Forelimb muscle (tissue), 1 donor: ENCODE data around the gene DNM1. TPM values are rescaled to one million over a fixed set of nuclear protein-coding genes. Genes with fewer than 3 reads are reported as not detected.
"Not testable (repeated sequence)": the region's sequence is repeated elsewhere in the genome, so short reads cannot be mapped to it uniquely, and the experiment has no call there.

Experiments
- DNase-seq: peaks from one replicate; pipeline ENCODE4 v3.0.0-alpha.2; 2013; ENCODE audit warnings: low read depth
- polyA plus RNA-seq: library from polyadenylated mRNA; unstranded; fragments of 120-200 nt; gene quantifications from one replicate; pipeline ENCODE4 v1.2.1, GENCODE V29; 2013; ENCODE audit not compliant: insufficient read length

DNM1 gene
- polyA plus RNA-seq, 1 donor = 53.3 TPM

DNA sequence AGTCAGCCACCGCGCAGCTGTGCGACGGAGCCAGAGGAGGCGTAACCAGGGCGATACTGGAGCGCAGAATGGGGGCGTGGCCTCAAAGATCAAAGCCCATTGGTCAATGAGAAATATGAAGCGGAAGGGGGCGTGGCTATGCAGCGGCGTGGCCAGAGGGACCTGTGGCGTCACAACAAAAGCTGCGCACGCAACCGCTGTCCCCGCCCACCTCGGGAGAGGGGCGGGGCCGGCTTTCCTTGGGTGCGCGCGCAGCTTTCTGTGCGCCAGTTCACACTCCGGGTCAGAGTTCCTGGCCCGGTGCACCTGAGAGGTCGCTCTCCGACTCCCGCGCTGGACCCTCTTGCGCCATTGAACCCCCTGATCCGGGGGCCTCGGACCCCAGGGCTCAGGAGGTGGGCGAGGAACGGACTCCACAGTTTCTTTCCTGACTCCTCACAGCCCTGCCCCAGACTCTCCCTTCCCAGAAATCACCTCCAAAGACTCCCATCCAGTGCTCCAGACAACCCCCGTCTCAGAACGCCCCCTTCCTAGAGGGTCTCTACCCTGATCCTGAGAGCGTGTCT, 72.9 kb downstream of the DNM1 start, which contains the start of gene SWI5:
Gene SWI5 (plus strand): TSS at position 269 of the 566 bp plus-strand sequence.
- peak; percentile 98 for DNase-seq

DNA sequence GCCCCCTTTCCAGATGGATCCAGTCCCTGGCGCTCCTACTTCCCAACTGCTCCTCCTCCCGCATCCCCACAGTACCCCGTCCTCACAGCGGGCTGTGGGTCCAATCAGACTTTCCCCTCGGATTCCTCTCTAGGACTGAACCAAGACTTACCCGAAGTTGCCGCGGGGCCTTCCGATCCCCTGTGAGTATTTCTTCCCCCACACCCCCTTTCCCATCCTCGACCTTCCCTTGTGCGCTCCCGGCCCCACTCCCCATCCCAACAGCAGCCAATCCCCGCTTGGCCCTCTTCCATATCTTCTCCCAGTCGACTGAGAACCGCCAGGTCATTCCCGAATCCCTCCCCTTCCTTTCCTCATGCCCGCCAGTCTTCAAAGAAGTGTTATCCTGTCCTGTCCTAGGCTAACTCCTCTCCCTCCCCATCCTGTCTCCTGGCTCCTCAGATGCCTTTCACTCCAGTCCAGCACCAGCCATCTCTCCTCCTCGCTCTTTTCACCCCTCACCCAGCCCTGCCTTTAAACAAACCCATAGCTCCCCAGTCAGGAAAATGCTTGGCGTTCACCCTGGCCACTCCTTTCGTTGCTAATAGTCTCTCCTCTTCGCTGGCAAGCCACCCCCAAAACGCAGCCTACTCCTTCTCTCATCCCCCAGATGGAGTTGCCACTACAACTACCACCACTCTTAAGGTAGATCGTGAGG, 73.5 kb downstream of the DNM1 start:
- DNase-seq = peak; percentile 17

DNA sequence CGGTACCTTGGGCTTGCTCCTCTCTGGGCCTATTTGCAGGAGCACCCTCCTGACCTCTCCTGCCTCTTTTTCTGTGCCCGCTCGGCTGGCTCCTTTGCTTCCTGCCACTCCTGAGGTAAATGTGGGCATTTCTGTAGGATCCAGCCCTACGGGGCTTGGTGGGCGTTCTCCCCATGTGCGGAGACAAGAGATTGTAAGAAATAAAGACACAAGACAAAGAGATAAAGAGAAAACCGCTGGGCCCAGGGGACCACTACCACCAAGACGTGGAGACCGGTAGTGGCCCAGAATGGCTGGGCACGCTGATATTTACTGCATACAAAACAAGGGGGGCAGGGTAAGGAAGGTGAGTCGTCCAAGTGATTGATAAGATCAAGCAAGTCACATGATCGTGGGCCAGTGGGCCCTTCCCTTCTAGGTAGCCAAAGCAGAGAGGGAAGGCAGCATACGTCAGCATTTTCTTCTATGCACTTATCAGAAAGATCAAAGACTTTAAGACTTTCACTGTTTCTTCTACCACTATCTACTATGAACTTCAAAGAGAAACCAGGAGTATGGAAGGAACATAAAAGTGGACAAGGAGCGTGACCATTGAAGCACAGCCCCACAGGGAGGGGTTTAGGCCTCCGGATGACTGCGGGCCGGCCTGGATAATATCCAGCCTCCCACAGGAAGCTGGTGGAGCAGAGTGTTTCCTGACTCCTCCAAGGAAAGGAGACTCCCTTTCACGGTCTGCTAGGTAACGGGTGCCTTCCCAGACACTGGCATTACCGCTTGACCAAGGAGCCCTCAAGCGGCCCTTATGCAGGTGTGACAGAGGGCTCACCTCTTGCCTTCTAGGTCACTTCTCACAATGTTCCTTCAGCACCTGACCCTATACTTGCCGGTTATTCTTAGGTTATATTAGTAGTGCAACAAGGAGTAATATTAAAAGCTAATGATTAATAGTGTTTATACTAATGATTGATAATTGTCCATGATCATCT, 76.2 kb downstream of the DNM1 start:
- DNase-seq = not testable (repeated sequence)

DNA sequence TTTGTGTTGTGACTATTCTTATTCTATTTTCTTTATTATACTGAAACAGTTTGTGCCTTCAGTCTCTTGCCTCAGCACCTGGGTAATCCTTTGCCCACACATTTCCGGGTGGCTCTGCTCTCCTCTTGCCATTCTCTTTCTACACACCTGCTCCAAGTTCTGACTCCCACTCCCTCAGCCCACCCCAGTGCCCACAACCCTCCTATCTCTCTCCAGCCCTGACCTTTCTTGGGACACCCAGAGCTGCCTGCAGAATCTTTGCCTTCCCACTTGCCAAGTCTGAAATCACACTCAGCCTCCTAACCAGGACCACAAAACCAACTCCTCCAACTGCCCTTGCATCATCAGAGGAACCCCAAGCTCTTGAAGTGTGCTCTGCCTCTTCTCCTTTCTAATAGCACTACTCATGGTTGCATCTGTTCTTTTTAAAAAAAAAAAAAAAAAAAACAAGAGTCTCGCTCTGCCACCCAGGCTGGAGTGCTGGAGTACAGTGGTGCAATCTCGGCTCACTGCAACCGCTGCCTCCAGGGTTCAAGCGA, 77.0 kb downstream of the DNM1 start:
- DNase-seq = no peak

DNA sequence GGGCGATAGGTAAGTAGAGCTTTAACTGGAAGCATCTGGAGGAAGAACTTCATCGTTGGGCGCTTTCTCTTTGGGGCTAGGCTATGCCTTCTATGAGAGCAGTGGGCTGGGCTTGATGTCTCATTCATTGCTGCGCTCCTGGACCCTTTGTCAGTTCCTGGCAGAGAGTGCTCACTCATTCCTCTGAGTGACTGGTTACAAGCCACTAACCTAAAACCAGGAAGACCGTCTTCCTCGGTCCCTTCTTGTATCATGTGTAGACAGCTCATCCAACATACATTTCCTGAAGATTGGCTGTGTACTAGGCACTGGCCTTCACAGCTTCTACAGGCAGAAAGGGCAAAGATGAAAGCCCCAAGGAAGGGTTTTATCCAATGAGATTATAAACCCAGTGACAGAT, 79.3 kb downstream of the DNM1 start:
- DNase-seq = no peak

DNA sequence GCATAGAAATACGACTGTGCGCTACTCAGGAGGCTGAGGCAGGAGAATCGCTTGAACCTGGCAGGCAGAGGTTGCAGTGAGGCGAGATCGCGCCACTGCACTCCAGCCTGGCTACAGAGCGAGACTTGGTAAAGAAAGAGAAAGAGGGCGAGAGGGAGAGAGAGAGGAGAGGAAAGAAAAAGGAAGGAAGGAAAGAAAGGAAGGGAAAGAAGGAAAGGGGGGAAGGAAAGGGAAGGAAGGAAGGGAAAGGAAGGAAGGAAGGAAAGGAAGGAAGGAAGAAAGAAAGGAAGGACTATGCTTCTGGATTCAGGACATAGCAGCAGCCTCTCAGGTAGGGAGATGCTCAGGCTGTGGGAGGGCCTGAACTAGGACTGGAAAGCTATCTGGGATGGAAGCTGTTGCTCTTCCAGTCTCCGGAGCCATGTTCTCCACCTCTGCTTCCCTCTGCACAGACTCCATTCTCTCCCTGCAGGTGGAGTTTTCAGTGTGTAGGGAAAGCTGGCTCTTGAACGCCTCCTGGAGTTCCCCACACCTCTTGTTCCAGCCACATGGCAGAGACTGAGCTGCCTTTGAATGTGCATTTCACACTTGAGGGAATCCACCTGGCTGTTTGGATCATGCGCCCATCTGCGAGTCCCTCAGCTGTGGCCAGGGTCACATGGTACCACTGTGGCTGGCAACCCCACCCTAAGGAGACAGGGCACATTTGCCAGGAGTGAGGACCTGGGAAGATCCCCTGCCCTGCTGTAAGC, 82.0 kb downstream of the DNM1 start:
- DNase-seq = no peak

DNA sequence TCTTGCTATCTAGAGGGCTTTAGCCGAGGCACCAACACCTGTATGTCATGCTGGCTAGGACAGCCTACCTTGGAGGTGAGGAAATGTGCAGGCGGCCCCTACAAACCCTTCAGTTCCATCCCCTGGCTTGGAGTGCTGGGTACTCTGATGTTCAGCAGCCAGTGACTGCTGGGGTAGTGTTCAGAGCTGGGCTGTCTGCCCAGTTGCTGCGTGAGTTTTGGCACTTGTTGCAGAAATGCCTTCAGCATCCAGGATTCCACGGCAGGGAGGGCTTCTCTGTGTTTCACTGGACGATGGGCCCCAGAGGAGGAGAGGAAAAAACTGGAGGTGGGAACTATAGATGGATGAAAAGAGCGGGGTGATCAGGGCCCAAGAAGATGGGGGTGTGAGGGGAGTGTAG, 83.3 kb downstream of the DNM1 start:
- DNase-seq = no peak

DNA sequence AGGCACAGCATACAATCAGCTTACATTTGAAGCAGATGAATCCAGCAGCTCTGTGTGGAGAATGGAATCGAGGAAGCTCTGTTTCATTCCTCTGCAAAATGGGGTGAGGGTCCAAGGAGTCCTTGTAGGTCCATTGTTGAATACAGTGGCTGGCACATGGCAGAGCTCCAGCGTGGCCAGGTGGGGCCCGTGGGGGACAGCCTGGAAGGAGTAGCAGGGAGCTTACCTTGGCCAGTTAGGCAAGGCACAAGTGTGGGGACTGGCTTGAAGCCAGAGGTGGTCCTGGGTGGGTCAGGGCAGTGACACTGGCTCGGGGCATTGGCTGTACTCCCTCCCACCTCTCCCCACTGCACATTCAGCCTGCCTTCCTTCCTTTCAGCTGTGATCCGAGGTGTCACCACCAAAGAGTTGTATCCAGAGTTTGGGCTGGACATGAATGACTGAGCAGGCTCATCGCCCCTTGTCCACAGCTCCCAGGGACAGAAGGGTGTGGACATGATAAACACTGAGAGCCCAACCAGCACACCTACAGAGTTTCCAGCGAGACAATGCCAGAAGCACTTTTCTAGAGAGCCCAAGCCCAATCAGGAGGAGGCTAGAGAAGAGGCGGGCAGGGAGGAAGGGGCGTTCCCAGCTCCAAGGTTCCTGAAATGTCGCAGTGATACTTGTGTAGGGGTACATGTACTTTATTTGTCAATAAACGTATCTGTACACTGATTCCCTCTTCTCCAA, 85.3 kb downstream of the DNM1 start:
- DNase-seq = no peak

DNA sequence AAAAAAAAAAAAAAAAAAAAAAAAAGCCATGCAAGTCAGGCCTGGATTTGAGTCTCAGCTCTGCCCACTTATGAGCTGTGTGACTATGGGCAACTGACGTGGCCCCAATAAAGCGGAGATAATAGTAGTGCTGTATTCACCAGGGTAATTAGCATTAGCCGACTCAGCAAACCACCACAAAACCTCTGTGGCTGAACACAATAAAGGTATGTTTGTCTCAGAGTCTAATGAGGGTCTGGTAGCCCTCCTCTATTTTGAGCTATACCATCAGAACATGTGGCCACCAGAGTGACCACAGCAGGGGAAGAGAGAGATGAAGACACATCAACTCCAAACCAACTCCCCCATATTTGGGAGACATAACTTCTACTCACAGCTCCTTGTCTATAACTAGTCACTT, 88.8 kb downstream of the DNM1 start:
- no peak for DNase-seq

DNA sequence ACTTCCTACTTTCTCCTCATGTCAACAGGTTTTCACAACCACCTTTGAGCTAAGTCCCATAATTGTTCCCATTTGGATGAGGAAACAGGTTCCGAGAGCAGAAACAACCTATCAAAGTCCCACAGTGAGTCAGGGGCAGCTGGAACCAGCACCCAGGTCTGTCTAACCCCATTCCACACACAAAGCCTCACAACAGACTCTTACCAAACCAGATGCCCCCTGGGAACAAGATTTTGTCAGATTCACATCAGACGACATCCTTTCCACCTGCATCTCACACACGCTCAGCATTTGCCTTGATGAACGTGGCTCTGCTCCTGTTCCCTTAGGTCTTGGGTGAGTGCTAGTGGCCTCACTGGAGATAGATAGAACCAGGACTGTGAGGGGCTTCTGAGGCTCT, 89.9 kb downstream of the DNM1 start:
- no peak for DNase-seq

DNA sequence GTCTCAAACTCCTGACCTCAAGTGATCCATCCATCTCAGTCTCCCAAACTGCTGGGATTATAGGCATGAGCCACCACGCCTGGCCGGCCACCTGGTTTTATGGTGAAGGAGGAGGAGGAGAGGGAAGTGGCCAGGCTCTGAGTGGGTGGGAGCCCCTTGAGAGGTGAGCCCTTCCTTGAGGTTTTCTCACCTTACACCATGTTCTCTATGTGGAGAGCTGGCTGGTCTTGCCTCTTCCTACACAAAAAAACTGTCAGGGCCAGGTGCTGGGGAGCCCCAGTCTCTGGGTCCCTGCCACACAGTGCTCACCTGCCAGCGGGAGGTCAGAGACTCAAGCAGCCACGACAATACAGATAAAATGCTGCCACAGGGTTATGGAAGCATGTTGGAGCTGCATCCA, 91.0 kb downstream of the DNM1 start:
- DNase-seq = no peak

DNA sequence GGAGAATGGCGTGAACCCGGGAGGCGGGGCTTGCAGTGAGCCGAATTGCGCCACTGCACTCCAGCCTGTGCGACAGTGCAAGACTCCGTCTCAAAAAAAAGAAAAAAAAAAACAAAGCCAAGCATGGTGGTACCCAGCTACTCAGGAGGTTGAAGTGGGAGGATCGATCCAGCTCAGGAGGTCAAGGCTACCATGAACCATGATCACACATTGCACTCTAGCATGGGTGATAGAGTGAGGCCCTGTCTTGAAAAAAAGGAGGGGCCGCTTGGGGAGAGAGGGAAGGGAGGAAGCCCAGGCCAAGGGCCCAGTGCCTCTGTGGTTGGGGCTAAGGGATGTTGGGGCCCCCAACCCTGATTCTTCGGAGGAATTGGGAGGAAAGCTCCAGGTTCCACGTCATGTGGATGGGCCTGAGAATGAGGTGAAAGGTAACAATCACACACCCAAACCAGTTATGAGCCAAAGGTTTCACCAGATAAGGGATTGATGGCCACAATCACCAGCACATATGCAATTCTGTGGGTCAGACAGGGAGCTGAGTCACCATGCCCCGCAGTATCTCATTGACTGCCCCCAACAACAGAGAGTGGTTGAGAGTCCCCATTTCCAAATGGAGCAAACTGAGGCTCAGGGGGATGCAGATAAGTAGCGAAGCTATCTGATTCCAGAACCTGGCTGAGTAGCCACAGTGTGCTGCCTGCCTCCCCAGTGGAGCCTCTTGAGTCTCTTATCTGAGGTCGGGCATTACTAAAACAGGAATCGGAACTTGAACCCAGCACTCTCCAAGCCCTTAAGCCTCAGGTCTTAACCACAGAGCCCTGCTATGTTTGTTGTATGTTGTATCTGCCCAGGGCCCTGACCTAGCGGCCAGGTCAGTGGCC, 93.4 kb downstream of the DNM1 start:
- DNase-seq = no peak

DNA sequence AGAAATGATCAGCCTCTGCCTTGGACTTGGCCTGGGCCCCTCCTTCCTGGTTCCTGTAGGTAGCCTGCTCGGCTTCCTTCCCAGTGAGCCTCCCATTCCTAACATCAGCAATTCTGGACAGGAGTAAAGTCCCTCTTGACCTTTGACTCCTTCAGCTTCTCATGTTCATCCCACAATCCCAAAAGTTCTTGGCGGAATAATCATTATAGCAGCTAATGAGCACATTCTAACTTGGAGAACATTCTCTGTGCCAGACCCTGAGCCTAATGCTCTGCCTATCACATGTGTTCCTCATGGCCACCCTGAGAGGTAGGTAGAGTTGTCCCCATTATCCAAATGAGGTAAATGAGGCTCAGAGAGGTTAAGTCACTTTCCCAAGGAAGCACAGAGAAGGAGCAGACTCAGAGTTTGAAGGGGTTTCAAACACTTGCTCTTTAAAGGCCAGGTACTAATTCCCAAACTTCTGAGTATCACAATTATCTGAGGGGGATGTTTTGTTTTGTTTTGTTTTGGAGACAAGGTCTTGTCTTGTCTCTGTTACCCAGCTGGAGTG, 94.1 kb downstream of the DNM1 start:
- DNase-seq = no peak

DNA sequence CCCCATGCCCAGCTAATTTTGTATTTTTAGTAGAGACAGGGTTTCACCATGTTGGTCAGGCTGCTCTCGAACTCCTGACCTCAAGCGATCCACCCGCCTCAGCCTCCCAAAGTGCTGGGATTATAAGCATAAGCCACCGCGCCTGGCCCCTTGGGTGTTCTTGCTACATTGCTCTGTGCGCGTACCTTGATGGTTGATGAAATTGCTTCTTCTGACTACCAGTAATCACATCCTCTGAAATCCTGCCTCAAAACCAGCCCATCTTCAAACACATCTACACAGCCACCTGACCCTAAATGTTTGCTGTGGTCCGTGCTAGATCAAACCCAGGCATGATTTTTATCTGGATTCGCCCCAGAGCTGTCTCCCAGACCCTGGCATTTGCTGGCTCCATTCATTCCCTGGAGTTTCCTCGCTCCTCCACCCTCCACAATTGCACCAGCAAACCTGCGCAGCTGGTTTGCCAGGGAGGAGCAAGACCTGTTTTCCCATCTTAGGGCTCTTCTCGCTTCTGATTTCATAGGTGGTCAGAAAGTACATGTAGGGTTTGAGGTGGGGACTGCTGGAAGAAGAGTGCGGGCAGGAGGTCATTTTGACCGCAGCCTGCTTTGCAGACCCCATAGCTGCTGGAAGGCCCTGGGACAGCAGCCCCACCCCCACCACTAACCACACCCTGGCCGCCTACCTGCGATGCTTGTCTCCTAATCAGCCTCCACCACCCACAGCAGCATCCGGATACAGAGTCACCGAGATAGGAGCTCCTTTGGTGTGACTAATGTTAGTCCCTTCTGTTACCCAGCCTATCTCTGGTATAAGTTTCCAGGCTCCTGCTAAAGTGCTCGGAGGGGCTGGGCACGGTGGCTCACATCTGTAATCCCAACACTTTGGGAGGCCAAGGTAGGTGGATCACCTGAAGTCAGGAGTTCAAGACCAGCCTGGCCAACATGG, 95.6 kb downstream of the DNM1 start:
- DNase-seq = no peak

DNA sequence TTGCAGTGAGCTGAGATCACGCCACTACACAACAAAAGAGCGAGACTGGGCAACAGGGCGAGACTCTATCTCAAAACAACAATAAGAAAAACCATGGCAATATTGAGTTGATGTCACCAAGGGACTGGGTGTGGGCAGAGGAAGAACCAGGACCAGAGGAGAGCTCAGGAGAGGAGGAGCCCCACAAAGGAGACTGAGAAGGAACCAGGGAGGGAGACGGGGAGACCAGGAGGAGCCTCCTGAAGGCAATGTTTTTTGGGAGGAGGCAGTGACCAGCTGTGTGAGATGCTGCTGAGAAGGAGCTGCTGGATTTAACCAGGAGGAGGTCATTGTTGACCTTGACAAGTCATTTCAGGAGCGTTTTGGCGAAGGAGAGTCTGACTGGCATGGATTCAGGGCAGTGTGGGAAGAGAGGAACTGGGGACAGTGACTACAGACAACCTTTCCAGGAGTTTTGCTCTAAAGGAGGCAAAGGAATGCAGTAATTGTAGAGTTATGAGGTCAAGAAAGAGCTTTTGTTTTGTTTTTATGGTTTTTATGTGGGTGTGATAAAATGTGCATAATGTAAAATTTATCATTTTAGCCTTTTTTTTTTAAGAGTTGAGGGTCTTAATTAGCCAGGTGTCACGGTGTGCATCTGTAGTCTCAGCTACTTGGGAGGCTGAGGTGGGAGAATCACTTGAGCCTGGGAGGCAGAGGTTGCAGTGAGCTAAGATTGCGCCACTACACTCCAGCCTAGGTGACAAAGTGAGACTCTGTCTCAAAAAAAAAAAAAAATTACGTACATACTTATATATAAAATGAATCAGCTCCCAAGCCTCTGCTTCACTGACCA, 101.2 kb downstream of the DNM1 start:
- DNase-seq = no peak
